HTR-8/SVneo (cell line): ENCODE data around the gene RHOV.
"Not testable (repeated sequence)": the region's sequence is repeated elsewhere in the genome, so short reads cannot be mapped to it uniquely, and the experiment has no call there.

Experiments
- DNase-seq: peaks from one replicate; pipeline ENCODE4 v3.0.0; 2011; ENCODE audit warnings: low spot score, mixed read lengths; ENCODE audit not compliant: insufficient read length
- FAIRE-seq: peaks from 2 replicates; lab custom pipeline; 2011; peaks lifted over from hg19 to GRCh38; lab: Jason Lieb, UNC

Gene RHOV

DNA sequence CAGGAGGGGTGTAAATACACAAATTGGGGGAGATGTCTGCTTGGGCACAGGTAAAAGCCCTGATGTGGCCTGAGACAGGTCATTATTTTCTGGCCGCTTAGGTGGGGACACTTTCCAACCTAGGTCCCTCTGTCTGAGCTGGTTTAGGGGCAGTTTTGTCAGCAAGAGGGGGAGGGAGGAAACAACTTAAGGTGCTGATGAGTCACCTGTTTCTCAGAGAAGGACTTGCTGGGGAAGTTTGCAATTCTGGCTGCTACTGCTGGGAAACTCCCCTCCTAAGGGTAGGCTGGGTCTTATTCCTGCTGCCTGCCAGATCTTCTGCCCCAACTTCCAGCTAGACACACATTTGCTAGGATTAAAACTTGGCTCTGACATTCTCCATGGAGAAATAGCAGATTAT is 4.8 kb upstream of the RHOV start:
- no peak for FAIRE-seq
- peak; percentile 36 for DNase-seq

DNA sequence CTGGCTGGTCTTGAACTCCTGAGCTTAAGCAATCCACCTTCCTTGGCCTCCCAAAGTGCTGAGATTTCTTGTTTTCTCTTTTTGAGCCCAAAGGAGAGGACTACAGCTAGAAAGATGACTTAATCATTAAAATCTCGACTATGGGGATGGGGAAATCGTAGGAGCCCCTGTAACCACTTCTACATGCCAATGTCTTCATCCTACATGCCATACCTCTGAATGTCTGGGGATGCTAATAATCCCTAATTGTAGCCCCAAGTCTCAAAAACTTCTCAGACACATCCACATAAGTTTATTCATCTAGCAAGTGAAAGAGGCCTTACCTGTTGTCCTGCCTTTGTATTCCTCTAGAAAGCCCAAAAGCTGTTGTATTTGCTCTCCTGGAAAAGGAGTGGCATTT is 3.7 kb upstream of the RHOV start:
- DNase-seq, result no peak
- no peak for FAIRE-seq

DNA sequence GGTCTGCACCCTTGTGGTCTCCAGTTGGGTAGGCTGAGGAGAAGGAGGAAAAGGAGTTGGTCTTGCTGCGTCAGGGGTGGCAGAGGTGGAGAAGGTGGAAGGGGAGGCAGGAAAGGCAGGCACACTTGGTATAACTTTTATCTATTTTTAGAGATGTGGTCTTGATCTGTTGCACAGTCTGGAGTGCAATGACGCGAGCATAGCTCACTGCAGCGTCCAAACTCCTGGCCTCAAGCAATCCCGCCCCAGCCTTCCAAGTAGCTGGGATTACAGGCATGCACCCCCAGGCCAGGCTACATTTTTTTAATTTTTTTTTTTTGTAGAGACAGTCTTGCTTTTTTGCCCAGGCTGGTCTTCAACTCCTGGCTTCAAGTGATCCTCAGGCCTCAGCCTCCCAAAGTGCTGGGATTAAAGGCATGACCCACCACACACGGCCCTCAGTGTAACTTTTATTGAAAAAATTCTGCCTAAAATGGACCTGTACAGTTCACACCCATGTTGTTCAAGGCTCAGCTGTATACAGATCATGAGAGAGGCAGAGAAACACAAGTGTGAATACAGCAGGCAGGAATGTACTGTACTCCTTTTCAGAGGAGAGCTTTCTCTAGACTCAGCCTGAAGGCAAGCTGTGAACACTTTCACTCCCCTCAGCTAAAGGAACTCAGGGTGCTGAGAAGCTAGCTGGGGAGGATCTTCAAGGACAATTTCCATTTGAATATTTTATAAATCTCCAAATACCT is 2.1 kb upstream of the RHOV start:
- no peak for DNase-seq
- no peak for FAIRE-seq

DNA sequence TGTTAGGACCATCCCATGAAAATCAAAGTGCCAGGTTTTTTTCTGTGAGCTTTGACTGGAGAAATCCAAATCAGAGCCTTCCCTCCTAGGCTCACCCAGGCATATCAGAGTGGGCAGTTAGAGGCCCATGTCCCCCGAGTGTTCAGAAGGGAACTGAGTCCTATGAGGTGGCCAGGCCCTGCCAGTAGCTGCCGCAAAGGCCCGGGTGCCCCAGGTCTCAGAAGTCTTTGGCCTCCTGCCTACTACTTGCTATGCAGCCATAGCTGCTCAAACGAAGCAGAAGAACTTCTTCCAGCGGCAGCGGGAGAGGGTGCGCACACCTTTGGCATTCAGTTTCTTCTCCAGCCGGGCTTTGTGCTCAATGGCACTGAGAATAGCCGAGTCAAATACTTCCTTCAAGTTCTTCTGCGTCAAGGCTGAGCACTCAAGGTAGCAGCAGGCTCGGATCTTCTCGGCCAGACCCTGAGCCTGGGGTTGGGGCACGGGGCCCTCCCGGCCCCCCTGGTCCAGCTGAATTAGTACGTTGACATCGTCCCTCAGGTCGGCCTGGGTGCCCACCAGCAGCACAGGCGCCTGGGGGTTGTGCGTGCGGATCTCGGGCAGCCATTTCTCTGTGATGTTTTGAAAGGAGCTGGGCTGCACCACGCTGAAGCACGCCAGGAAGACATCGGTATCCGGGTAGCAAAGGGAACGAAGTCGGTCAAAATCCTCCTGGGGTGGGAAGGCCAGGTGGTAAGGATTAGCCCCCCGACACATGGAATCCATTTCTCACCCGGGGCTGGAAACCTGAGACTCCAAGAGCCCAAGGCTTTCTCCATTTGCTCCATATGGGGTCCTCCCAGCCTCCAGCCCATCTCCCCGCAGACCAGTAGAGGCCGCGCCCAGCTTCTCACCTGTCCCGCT is 992 bp downstream of the RHOV start:
- FAIRE-seq (no peak), DNase-seq (no peak)

DNA sequence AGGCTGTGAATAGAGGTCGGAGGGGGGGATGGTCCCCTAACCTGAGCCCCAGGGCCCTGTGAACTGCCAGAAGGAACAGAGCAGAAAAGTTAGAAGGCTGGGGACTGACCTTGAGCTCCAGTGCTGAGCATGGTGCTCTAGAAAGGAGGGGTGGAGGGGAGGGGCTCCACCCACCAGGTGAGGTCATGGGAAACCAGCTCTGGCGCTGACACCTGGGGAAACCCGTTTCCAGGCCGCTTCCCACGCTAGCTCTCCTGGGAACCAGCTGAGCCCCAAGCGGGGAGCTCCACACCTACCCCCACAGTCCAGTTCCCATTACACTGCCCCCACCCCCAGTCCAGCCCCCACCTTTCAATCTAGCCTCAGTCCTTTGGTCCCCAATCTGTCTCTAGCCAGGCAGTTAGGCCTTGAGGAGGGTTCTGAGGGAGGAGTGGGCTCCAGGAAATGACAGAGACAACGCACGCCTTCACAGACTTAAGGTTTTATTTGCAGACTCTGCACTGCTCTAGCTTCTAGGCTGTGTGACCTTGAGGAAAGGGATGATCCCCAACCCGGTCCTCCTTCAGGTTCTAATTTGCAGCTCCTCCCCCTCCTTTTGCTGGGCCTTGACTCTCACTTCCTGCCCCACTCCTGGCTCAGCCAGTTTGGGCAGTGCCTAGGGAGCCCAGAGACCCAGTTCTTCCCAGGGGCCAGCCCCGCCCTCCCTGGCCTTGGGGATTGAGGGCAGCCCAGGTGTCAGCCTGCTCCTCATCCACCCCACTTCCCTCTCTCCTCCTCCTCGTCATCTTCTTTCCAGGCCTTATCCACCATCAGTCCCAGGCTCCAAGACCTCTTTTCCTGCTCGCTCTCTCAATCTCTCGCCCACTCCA is 2.1 kb downstream of the RHOV start:
- no peak for DNase-seq
- FAIRE-seq, result no peak

DNA sequence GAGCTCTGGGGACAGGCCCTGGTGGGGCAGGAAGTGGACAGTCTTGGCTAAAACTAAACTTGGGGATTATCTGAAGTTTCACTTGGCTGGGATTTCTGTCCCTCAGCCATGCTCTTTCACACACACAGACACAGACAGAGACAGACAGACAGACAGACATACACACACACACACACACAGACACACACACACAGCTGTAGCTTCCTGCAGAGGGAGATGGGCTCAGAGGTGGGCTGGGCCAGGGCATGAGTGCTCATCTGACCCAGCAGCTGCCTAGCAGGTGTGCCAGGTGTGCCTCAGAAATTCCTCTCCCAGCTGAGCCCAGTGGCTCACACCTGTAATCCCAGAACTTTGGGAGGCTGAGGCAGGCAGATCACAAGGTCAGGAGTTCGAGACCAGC is 3.3 kb downstream of the RHOV start:
- DNase-seq, result no peak
- FAIRE-seq, result no peak

DNA sequence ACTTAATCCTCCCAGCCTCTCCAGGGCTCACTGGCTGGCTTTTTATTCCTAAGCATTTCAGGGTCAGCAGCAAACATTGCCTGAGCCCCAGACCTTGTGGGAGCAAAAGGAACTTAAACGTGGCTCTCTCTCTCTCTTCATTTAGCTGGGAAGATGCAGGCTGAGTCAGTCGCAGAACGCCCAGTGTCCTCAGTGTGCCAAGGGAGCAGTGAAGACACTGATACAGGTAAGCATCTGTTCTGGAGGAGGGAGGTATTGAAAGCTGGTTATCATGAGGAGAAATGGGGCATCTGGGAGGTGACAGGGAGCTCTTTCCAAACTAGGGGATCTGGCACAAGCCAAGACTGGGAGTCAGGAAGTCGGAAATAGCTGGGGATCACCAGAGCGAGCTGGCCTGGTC is 4.3 kb downstream of the RHOV start:
- no peak for FAIRE-seq
- no peak for DNase-seq

DNA sequence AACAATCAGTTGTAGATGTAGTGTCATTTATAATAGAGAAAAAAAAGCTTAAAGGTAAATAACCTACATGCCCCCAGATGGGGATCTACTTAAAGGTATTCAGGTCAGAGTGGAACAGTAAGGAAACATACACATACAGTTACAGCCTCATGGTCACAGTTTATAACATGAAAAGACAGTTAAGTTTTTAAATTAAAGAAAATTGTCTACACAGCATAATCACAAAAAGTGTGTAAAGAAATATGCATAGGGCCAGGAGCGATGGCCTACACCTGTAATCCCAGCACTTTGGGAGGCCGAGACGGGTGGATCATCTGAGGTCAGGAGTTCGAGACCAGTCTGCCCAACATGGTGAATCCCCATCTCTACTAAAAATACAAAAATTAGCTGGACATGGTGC is 6.8 kb downstream of the RHOV start:
- no peak for DNase-seq
- no peak for FAIRE-seq

DNA sequence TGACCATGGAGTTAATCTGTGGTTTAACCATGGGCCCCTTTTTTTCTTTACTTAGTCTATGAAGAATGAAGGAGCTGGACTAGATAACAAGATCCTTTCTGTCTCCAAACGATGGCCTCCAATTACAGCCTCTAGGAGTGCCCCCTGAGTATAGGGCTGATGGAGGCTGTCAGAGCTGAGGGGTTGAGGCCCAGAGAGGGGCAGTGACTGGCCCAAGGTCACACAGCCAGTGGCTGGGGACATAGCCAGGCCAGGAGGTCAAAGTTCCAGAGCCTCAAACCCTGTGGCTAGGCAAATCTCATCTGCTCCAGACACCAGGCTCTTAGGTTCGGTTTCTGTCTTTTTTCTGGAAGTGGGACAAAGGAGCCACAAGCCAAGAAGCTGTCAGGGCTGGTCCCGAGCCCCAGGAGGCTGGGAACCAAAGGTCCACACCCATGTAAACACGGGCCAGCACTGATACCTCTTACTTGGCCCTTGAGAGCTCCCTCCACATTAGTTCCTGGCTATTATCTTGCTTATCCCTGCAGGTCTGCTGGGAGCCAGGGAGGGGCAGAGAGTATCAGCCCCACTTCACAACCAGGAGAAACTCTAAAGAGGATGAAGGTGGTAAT is 10.3 kb downstream of the RHOV start:
- FAIRE-seq (no peak), DNase-seq (no peak)

DNA sequence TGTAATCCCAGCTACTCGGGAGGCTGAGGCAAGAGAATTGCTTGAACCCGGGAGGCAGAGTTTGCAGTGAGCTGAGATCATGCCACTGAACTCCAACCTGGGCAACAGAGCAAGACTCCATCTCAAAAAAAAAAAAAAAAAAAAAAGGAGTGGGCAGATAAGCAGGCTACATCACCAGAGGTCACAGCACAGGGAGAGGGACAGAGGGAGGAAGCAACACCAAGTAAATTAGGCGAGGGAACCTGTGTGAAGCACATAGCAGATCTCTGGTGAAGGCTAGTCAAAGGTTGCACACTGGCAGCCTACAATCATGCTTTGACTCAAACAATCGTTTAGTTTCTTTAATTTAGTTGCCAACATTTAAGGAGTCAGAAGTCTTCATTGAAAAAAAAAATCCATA is 12.9 kb downstream of the RHOV start:
- not testable (repeated sequence) for FAIRE-seq

DNA sequence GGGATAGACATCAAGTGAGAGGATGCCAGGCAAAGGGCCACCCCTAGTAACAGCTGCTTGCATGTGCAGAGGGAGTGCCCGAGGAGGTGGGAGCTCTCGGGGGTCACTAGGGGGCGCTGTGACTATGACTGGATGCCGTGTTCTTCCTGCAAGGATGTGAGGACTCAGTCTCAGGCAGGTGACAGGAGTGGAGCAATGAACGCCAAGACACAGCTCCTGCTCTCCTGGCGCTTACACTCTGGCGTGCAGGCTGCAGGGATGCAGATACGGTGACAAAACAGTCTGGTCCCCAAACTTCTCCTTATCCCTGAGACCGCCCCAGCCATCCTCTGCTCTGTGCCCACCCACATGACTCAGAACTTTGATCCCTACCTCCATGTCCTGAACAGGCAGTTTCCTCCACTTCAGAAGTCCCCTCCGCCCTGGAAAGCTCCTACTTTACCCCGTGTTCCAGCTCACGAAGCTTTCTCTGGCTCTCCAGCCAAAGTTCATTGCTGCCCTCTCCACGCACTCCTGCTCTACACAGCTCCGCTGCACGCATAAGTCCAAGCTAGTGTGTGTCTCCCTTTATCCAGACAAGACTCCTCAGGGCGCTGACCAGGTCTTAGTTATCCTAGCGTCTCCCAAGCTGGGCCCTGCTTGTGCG is 14.7 kb downstream of the RHOV start:
- FAIRE-seq (peak; percentile 63), DNase-seq (peak; percentile 80)

More for the DNA sequence above, 12.9 kb downstream of the RHOV start:
- DNase-seq, result not testable (repeated sequence)

DNA sequence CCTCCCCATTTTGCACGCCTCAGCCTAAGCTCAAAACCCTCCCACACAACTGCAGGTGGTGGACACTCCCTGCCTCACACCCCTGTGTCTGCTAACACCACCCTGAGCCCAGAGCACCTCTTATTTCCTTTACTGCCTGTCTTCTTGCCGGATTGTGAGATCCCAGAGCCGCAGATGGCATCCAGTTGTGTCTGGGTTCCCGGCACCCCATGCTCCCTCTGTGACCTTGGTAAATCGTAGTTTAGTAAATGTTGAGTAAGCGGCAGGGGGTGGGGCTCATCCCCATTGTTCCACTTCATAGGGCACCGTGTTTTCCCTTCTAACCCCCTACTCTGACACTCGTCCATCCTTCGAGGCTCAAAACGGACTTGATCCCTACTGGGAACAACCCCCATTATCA is 15.3 kb downstream of the RHOV start:
- DNase-seq, result no peak
- FAIRE-seq, result no peak

DNA sequence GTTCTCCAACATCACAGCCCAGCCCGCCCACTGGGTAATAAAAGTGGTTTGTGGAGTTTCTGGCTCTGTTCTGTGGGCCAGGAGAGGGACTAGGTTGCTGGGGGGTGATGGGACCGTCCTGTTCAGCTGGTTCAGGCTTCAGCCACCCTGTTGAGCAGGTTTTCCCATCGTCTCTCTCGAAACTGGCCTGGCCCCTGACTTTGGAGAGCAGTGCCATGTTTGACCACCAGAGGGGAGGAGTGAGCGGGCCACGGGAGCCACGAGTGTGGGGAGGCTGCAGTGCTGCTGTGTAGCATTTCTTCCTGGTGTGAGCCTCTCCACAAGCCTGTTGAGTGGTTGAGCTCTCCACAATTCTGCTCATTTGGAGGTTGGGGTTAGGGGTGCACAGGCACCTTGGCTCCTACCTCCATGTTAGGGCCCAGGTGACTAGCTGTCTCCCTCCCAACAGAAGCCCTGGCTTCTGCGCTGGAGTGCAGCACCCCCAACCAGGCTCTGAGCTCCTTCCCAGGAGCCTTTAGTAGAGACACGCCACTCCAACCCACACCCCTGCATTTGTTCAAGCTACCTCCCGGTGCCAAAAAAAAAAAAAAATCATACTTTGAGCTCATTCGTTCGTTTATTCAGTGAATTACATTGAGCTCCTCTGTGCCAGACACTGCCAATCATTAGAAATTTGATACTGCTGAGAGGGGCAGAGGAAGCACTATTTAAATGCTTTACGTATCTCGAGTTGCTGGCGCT is 16.3 kb downstream of the RHOV start:
- DNase-seq, result peak; percentile 84
- FAIRE-seq, result peak; percentile 55

DNA sequence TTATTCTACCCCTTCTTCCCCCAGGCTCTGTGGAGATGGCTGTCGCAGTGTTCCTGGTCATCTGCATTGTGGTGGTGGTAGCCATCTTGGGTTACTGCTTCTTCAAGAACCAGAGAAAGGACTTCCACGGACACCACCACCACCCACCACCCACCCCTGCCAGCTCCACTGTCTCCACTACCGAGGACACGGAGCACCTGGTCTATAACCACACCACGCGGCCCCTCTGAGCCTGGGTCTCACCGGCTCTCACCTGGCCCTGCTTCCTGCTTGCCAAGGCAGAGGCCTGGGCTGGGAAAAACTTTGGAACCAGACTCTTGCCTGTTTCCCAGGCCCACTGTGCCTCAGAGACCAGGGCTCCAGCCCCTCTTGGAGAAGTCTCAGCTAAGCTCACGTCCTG is 17.3 kb downstream of the RHOV start:
- no peak for FAIRE-seq
- DNase-seq, result no peak

DNA sequence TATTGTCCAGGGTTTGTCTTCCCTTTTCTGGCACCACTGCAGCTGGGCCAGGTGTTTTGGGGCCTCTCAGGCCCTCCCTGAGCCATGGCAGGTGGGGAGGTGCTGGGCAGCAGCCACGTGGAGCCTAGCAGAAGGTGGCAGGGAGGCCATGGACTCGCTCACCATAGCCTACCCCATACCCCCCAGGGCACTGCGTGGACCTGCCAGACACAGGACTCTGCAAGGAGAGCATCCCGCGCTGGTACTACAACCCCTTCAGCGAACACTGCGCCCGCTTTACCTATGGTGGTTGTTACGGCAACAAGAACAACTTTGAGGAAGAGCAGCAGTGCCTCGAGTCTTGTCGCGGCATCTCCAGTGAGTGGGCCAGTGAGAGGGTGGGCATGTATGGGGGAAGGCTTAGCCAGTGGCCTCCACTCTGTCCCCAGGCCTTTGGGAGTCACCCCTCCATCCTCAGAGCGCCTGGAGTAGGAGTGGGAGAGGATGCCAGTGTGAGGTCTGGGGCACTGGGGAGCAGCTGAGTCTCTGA is 18.3 kb downstream of the RHOV start:
- no peak for DNase-seq
- no peak for FAIRE-seq

DNA sequence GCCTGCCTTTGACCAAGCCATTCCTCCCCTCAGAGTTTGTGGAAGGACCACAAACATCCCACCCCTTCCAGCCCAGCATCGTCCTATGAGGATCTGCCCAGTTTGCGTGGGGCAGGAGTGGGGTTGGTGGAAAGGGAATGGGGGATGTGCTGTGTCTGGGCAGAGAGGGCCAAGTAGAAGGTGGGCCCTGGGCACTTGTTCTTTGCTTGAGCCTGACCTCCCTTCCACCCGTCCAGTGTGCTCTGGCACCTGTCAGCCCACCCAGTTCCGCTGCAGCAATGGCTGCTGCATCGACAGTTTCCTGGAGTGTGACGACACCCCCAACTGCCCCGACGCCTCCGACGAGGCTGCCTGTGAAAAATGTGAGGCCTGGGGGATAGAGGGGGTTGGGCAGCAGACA is 19.9 kb downstream of the RHOV start:
- FAIRE-seq, result no peak
- DNase-seq, result no peak

DNA sequence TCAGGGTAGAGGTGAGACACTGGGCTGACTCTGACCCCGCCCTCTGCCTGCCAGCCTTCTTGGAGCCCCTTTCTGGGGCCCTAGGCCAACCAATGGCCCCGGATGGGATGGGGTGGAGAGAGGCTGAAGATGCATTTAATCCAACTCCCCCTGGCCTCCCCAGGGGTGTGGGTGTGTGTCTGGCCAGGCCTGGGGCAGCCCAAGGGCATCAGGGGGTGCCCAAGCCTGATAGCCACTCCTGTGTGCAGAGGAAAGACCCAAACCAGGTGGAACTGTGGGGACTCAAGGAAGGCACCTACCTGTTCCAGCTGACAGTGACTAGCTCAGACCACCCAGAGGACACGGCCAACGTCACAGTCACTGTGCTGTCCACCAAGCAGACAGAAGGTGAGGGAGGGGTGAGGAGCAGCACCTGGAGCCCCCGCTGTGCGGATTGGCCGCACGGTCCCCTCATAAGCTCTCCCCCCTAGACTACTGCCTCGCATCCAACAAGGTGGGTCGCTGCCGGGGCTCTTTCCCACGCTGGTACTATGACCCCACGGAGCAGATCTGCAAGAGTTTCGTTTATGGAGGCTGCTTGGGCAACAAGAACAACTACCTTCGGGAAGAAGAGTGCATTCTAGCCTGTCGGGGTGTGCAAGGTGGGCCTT is 20.7 kb downstream of the RHOV start:
- no peak for DNase-seq
- no peak for FAIRE-seq

DNA sequence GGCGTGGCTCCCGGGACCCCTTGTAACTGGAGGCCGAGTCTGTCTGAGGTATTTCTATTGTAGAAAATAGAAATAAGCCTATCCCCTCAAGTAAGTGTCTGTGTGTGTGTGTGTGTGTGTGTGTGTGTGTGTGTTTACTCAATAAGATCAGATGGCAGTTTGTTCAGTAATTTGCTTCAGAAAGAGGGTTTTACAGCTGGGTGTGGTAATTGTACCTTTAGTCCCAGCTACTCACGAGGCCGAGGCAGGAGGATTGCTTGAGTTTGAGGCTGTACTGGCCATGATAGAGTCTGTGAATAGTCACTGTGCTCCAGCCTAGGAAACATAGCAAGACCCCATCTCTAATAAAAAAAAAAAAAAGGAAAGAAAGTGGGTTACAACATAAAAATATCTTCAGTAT is 21.5 kb downstream of the RHOV start:
- FAIRE-seq, result no peak

More for the DNA sequence above, 21.5 kb downstream of the RHOV start:
- no peak for DNase-seq
